Measurements from ENCODE around the gene TSPYL2.

DNA sequence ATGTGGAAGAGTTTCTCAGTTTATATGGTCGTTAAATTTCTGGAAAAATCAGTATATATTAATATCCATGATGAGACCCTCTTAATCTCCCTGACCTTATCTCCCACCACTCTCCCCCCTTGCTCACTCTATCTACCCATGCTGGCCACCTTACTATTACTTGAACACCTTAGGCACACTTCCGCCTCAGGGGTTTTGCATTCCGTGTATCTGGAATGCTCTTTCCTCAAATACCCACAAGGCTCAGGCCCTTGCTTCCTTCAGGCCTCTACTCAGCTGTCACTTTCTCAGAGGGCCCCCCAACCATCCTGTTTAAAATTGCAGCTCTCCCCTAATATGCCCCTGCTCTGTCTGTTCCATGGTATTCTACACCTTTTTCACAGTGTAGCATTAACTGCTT lies 13.6 kb downstream of the TSPYL2 start:
- TF ChIP-seq POLR2A (IDR thresholded peaks at IDR 0.05; ENCODE audit: low read length) (no peak), GATA1 (IDR thresholded peaks at IDR 0.05; ENCODE audit: low read depth, low read length) (no peak)
